Coronary artery (tissue), 2 donors: ENCODE results near the gene SUCO.
A peak's percentile ranks its signal among the peaks of the same experiment; 100 is the strongest.
"Not testable (repeated sequence)": the region's sequence is repeated elsewhere in the genome, so short reads cannot be mapped to it uniquely, and the experiment has no call there.

Experiments used
- DNase-seq: peaks from one replicate; pipeline ENCODE4 v3.0.0-alpha.2; 2017; ENCODE audit warnings: low spot score
- H3K27ac ChIP-seq, 2 donors: fragments of 200-600 bp; sonication (generic); one replicate each; pipeline ENCODE4 v1.5.1; 2016 to 2019
- H3K4me3 ChIP-seq: fragments of 200-600 bp; sonication (generic); 2 replicates; pipeline ENCODE4 v1.5.1; 2016; ENCODE audit warnings: mild to moderate bottlenecking, moderate library complexity
- TF ChIP-seq, protein P1 (sequence below): fragments of 200-600 bp; sonication (generic); IDR thresholded peaks from one replicate; pipeline ENCODE4 v1.5.1; 2019; ENCODE audit warnings: antibody characterized with exemption

The SUCO gene

DNA sequence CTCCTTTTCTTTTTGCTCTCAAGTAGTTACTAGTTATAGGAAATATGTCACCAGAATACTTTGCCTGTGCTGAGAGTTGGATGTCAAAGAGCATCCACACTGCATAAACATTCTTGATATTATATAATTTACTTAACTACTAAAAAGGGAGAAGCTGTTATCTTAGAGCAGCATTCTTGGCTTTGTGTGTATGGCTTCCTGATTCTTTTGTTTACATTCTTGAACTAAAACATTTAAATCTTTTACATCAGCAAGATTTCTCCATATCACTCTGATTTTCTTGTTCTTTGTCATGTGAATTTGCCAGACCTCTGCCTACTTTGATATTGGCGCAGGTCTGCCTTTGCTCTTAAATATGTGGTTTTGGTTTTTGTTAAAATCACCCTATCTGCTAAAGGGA is 48.8 kb downstream of the SUCO start:
- no peak for DNase-seq
- H3K4me3 ChIP-seq: no peak overlapping the region
- TF ChIP-seq, protein P1, sequence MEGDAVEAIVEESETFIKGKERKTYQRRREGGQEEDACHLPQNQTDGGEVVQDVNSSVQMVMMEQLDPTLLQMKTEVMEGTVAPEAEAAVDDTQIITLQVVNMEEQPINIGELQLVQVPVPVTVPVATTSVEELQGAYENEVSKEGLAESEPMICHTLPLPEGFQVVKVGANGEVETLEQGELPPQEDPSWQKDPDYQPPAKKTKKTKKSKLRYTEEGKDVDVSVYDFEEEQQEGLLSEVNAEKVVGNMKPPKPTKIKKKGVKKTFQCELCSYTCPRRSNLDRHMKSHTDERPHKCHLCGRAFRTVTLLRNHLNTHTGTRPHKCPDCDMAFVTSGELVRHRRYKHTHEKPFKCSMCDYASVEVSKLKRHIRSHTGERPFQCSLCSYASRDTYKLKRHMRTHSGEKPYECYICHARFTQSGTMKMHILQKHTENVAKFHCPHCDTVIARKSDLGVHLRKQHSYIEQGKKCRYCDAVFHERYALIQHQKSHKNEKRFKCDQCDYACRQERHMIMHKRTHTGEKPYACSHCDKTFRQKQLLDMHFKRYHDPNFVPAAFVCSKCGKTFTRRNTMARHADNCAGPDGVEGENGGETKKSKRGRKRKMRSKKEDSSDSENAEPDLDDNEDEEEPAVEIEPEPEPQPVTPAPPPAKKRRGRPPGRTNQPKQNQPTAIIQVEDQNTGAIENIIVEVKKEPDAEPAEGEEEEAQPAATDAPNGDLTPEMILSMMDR: no peak
- H3K27ac ChIP-seq: no peak overlapping the region

DNA sequence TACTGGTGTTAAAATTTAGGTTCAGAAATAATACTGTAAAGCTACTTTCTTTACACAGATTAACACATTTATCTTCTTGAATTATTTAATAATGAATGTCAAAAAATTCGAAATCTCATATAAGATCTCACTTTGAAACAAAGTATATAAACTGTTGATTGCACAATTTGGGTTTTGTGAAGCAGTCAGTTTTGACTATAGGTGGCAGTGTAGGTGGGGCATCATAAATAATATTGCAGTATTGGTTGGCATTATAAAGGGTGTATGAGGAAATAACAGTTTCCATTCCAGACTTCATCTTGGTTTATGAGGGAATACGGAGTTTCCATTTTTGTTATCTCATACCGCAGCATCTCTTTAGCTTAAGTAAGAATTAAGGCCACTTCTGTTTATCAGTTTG is 49.9 kb downstream of the SUCO start:
- TF ChIP-seq, protein P1: no peak
- H3K27ac ChIP-seq: no peak overlapping the region
- no peak for DNase-seq
- H3K4me3 ChIP-seq: no peak overlapping the region

DNA sequence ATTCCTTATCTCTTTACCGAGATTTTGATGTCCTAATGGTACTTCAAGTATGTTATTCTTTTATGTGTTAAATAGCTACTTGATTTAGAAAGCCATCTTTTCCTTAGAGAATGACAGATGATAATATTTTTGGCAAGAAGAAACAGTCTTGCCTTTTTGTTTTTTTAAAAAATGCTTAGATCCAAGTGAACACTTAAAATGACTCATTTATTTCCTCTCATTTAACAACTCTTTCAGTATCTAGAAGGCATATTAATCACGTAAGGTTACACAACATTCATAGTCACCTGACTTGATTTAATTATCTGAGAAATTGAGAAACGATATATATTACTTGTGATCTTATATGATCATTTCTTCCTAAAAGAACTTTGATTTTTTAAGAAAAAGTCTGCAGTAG is 52.4 kb downstream of the SUCO start:
- Histone ChIP-seq H3K4me3 (no peak overlapping the region), H3K27ac (no peak overlapping the region)
- TF ChIP-seq, protein P1: no peak
- DNase-seq: no peak

DNA sequence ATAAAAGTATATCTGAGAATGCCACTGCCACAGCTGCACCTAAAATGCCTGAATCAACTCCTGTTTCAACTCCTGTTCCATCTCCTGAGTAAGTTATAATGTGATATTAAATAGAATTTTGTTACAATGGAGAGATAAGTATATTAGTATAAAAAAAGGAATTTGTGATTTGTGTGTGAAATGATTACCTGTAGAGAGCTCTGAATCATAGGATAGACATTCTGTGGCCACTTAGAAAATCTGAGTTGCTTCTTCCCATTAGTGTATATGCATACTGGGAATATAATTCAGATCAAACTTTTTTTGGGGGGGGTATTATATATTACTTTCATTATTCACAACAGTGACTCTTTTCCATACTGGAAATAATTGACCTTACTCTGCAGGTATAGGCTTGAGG is 52.9 kb downstream of the SUCO start:
- TF ChIP-seq, protein P1: no peak
- H3K4me3 ChIP-seq: no peak overlapping the region
- no peak for DNase-seq
- no peak overlapping the region for H3K27ac ChIP-seq

DNA sequence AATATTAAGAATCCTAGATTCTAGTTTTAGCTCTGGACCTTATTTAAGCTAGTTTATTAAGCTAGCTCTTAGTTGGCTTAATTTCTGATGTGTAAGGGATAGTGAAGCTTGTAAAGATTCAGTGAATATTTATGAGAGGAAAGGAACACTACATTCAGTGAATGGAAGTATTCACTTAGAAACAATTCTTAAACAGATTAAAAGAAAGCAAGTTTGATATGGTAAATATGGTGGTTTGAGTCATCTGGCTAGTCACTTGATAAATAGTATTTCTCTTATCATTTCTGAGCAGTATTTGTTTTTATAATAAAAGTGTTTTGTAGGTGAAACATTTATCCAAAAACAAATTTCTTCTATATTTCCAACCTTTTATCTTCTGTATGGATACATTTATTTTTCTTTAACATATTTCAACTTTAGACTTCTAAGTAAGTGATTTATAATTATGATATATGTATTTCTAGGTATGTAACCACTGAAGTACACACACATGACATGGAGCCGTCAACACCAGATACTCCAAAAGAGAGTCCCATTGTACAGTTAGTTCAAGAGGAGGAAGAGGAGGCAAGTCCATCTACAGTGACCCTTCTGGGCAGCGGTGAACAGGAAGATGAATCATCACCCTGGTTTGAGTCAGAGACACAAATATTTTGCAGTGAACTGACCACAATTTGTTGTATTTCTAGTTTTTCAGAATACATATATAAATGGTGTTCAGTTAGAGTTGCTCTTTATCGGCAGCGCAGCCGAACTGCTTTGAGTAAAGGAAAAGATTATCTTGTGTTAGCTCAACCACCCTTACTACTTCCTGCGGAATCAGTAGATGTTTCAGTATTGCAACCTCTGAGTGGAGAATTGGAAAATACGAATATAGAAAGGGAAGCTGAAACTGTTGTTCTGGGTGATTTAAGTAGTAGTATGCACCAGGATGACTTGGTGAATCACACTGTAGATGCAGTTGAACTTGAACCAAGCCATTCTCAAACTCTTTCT is 55.6 kb downstream of the SUCO start:
- DNase-seq: no peak
- TF ChIP-seq, protein P1: no peak
- peak overlapping the region; percentile 16 for H3K4me3 ChIP-seq
- peak overlapping the region in 1 of 2 donors; percentile 45 for H3K27ac ChIP-seq

DNA sequence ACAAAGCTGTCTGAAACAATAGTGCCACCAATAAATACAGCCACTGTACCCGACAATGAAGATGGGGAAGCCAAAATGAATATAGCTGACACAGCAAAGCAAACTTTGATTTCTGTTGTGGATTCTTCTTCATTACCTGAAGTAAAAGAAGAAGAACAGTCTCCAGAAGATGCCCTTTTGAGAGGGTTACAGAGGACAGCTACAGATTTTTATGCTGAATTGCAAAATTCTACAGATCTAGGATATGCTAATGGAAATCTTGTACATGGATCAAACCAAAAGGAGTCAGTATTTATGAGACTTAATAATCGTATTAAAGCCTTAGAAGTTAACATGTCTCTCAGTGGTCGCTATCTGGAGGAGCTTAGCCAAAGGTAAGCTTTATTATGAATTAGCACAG is 56.6 kb downstream of the SUCO start:
- no peak for DNase-seq
- H3K4me3 ChIP-seq: no peak overlapping the region
- TF ChIP-seq, protein P1: no peak
- no peak overlapping the region for H3K27ac ChIP-seq

DNA sequence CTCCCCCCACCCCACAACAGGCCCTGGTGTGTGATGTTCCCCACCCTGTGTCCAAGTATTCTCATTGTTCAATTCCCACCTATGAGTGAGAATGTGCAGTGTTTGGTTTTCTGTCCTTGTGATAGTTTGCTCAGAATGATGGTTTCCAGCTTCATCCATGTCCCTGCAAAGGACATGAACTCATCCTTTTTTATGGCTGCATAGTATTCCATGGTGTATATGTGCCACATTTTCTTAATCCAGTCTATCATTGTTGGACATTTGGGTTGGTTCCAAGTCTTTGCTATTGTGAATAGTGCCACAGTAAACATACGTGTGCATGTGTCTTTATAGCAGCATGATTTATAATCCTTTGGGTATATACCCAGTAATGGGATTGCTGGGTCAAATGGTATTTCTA is 58.5 kb downstream of the SUCO start:
- DNase-seq, H3K27ac ChIP-seq, H3K4me3 ChIP-seq: not testable (repeated sequence)

DNA sequence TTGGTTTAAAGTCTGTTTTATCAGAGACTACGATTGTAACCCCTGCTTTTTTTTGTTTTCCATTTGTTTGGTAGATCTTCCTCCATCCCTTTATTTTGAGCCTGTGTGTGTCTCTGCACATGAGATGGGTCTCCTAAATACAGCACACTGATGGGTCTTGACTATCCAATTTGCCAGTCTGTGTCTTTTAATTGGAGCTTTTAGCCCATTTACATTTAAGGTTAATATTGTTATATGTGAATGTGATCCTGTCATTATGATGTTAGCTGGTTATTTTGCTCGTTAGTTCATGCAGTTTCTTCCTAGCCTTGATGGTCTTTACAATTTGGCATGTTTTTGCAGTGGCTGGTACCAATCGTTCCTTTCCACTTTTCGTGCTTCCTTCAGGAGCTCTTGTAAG is 62.1 kb downstream of the SUCO start:
- H3K4me3 ChIP-seq, DNase-seq, H3K27ac ChIP-seq: not testable (repeated sequence)

DNA sequence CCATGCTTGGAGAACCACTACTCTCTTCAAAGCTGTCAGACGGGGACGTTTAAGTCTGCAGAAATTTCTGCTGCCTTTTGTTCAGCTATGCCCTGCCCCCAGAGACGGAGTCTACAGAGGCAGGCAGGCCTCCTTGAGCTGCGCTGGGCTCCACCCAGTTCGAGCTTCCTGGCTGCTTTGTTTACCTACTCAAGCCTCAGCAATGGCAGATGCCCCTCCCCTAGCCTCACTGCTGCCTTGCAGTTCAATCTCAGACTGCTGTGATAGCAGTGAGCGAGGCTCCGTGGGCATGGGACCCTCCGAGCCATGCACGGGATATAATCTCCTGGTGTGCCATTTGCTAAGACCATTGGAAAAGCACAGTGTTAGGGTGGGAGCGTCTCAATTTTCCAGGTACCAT is 63.8 kb downstream of the SUCO start:
- H3K27ac ChIP-seq, DNase-seq, H3K4me3 ChIP-seq: not testable (repeated sequence)
